Progenitor cell of endocrine pancreas (in vitro differentiated cells): ENCODE results near the gene P2RX6. TPM values are rescaled to one million over a fixed set of nuclear protein-coding genes. Genes with fewer than 3 reads are reported as not detected.

Source experiments
- DNase-seq: peaks from one replicate; pipeline ENCODE4 v3.0.0; 2021; ENCODE audit warnings: low spot score; ENCODE audit not compliant: unreplicated experiment
- H3K27ac Mint-ChIP-seq: 2 replicates; pipeline ENCODE4 v1.8.0; 2021; ENCODE audit warnings: mild to moderate bottlenecking, moderate library complexity, mixed read lengths
- H3K27me3 Mint-ChIP-seq: 2 replicates; pipeline ENCODE4 v1.8.0; 2021; ENCODE audit warnings: mixed read lengths
- H3K36me3 Mint-ChIP-seq: 2 replicates; pipeline ENCODE4 v1.8.0; 2022; ENCODE audit warnings: mixed read lengths; ENCODE audit not compliant: insufficient read depth
- H3K4me1 Mint-ChIP-seq: 2 replicates; pipeline ENCODE4 v1.8.0; 2021; ENCODE audit warnings: low read depth, mixed read lengths
- H3K4me3 Mint-ChIP-seq: 2 replicates; pipeline ENCODE4 v1.8.0; 2021; ENCODE audit warnings: low read depth, mild to moderate bottlenecking, moderate library complexity, mixed read lengths
- H3K9me3 Mint-ChIP-seq: 2 replicates; pipeline ENCODE4 v1.8.0; 2021; ENCODE audit warnings: low read depth, mixed read lengths
- total RNA-seq: library from RNA; stranded (reverse); gene quantifications from 2 replicates; pipeline ENCODE4 v1.2.1, GENCODE V29; 2021
- TF ChIP-seq, protein P1 (sequence below): fragments of 200-600 bp; sonication (generic); IDR thresholded peaks from one replicate; pipeline ENCODE4 v1.5.0; 2021; ENCODE audit warnings: antibody characterized with exemption, mild to moderate bottlenecking; ENCODE audit not compliant: unreplicated experiment

Gene P2RX6
- total RNA-seq, 1 donor from 2014 or later = 0.57 TPM

DNA sequence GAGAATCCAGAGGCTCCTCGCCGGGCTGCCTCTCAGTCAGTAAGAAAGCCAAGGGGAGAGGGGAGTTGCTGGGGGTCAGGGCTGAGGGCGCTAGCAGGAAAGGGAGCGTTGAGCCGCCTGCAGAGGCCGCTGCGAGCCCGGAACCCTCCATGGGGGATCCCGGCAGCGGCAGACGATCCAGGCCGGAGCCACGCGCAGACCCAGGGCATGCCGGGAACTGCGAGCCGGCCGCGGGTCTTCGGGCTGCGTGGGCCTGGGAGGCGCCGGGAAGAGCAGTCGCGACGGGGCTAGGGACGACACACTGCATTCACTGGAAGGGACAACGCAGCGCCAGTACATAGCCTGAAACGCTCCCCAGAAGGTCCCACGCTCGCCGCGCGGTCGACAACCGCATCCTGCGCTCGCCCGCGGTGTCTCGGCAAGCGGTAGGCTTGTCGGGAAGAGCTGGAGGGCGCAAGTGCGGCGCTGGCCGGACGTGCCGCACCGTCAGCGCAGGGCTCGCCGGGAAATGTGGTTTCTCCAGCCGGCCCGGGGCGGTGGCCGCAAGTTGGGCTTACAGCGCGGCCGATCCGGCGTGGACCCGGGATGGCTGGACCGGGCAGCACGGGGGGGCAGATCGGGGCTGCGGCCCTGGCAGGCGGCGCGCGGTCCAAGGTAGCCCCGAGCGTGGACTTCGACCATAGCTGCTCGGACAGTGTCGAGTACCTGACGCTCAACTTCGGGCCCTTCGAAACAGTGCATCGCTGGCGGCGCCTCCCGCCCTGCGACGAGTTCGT is 33.0 kb upstream of the P2RX6 start, which contains the start of gene LZTR1:
Gene LZTR1, plus strand, starts transcription at position 511 of the 776 bp plus-strand sequence. Its CDS starts 75 bp downstream, at position 586.
- peak; percentile 58 for DNase-seq
- Mint-ChIP-seq H3K27me3 (peaks cover 3% of the 10 kb centered on the region), H3K4me1 (peaks cover 21% of the 10 kb centered on the region), H3K27ac (peak within 1 kb of the TSS; percentile 39), H3K36me3 (peaks cover 2% of the 10 kb centered on the region), H3K9me3 (peaks cover 3% of the 10 kb centered on the region), H3K4me3 (peak within 1 kb of the TSS; percentile 96)
- TF ChIP-seq, protein P1, sequence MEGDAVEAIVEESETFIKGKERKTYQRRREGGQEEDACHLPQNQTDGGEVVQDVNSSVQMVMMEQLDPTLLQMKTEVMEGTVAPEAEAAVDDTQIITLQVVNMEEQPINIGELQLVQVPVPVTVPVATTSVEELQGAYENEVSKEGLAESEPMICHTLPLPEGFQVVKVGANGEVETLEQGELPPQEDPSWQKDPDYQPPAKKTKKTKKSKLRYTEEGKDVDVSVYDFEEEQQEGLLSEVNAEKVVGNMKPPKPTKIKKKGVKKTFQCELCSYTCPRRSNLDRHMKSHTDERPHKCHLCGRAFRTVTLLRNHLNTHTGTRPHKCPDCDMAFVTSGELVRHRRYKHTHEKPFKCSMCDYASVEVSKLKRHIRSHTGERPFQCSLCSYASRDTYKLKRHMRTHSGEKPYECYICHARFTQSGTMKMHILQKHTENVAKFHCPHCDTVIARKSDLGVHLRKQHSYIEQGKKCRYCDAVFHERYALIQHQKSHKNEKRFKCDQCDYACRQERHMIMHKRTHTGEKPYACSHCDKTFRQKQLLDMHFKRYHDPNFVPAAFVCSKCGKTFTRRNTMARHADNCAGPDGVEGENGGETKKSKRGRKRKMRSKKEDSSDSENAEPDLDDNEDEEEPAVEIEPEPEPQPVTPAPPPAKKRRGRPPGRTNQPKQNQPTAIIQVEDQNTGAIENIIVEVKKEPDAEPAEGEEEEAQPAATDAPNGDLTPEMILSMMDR = peak; percentile 54

DNA sequence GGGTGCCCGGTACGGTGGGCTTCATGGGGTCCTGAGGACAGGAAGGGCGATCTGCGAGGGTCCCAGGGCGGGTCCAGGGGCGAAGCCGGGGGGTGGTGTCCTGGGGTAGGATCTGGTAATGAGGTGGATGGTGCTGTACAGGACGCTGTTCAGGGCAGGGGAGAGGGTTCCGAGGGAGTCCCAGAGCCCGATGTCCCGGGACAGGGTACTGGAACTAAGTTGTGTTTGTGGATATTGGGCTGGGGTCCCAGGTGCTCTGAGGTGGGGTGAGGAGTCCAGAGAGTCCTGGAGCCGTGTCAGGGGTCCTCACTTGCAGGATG is 32.4 kb upstream of the P2RX6 start:
- H3K9me3 Mint-ChIP-seq = peaks cover 3% of the 10 kb centered on the region
- peaks cover 2% of the 10 kb centered on the region for H3K27me3 Mint-ChIP-seq
- H3K27ac Mint-ChIP-seq = peak overlapping the region; percentile 39
- H3K36me3 Mint-ChIP-seq = peaks cover 2% of the 10 kb centered on the region
- peak overlapping the region; percentile 96 for H3K4me3 Mint-ChIP-seq
- H3K4me1 Mint-ChIP-seq = peaks cover 21% of the 10 kb centered on the region
- no peak for DNase-seq
- TF ChIP-seq, protein P1 = no peak

DNA sequence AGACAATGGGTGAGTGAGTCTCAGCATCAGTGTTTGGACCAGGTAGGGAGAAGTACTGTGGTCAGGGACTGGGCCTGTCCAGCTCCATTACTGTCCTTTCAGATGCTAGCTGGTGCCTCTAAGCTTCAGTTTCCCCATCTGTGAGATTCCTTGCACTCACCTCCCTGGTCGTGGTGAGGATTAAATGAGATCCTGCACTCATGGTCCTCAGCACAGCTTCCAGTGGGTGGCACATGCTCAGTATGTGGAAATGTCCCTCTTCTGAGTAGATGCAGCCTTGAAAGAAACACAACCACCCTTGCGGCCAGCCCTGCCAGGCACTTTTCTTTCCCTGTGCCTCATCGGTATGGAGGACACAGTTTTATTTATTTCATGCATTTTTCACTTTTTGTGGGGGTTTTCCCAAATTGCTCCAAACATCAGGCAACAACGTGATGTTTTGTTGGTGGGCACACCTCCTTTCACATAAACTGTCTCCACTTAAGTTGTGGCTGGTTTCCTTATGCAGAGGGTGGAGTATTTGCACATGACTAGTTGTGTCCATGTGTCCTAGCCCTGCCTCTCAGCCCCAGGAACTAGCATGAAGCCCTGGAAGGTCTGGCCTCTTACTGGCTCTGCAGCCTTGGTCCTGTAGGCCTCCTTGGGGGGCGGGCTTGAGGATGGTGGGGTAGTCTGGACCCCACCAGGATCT is 31.7 kb upstream of the P2RX6 start:
- Mint-ChIP-seq H3K27me3 (peaks cover 2% of the 10 kb centered on the region), H3K4me1 (peaks cover 21% of the 10 kb centered on the region), H3K4me3 (peak overlapping the region; percentile 96), H3K27ac (no peak overlapping the region), H3K36me3 (peaks cover 2% of the 10 kb centered on the region), H3K9me3 (peaks cover 3% of the 10 kb centered on the region)
- no peak for DNase-seq
- TF ChIP-seq, protein P1 = no peak

DNA sequence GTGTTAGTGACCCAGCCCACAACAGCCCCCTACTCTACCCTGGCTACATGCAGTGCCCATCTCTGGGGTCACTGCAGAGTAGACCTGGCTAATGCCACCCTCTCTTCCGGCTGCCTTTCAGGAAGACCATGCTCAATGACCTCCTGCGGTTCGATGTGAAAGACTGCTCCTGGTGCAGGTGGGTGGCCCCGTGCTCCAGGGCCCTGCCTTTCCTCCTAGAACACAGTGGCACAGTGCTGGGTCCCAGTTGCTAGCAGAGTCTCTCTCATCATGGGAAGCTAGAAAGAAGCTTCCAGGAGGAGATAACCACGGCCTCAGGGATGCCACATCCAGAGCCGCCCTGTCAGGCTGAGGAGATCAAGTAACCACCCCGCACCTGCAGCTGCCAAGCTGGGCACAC is 29.2 kb upstream of the P2RX6 start:
- H3K27ac Mint-ChIP-seq = no peak overlapping the region
- no peak for DNase-seq
- H3K36me3 Mint-ChIP-seq = peaks cover 4% of the 10 kb centered on the region
- no peaks in the 10 kb centered on the region for H3K9me3 Mint-ChIP-seq
- no peak overlapping the region for H3K4me3 Mint-ChIP-seq
- H3K4me1 Mint-ChIP-seq = peaks cover 12% of the 10 kb centered on the region
- H3K27me3 Mint-ChIP-seq = no peaks in the 10 kb centered on the region
- TF ChIP-seq, protein P1 = no peak

DNA sequence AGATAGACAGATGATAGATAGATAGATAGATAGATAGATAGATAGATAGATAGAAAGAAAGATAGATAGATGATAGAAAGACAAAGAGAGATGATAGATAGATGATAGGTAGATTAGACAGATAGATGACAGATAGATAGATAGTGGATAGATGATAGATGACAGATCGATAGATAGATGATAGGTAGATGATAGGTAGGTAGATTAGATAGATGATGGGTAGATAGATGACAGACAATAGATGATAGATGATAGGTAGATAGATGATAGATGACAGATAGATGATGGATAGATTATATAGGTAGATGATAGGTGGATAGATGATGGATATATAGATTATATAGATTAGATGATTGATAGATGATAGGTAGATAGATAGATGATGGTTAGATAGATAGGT is 28.6 kb upstream of the P2RX6 start:
- TF ChIP-seq, protein P1 = no peak
- Mint-ChIP-seq H3K4me1 (peaks cover 8% of the 10 kb centered on the region), H3K4me3 (no peak overlapping the region), H3K9me3 (no peaks in the 10 kb centered on the region), H3K27me3 (no peaks in the 10 kb centered on the region), H3K27ac (no peak overlapping the region), H3K36me3 (peaks cover 4% of the 10 kb centered on the region)
- DNase-seq = no peak
